ENCODE results near the gene SOWAHA.
A peak's percentile ranks its signal among the peaks of the same experiment; 100 is the strongest.

SOWAHA gene

GRCh38 chr5:132812781-132813598, at the start of gene SOWAHA:
Gene SOWAHA, plus strand, starts transcription at chr5:132813302. Its CDS starts 320 bp downstream, at chr5:132813622.
- DNase-seq: no peak

- no peak for DNase-seq
These were observed 49.1 kb upstream of the SOWAHA start for GRCh38 chr5:132764051-132764450.

- DNase-seq: no peak
These were observed 48.3 kb upstream of the SOWAHA start for GRCh38 chr5:132764671-132765238.

- DNase-seq: no peak
These were observed 47.6 kb upstream of the SOWAHA start for GRCh38 chr5:132765311-132766019.

- no peak for DNase-seq
These were observed 46.9 kb upstream of the SOWAHA start for GRCh38 chr5:132766020-132766805.

GRCh38 chr5:132766806-132767055, 46.4 kb upstream of the SOWAHA start:
- DNase-seq: no peak

GRCh38 chr5:132767150-132767549, 46.0 kb upstream of the SOWAHA start:
- no peak for DNase-seq

- DNase-seq: no peak
These were observed 44.6 kb upstream of the SOWAHA start for GRCh38 chr5:132768485-132768868.

GRCh38 chr5:132770476-132771159, 42.5 kb upstream of the SOWAHA start:
- no peak for DNase-seq

GRCh38 chr5:132771503-132771998, 41.6 kb upstream of the SOWAHA start:
- no peak for DNase-seq

- no peak for DNase-seq
These were observed 40.6 kb upstream of the SOWAHA start for GRCh38 chr5:132772291-132773070.

- no peak for DNase-seq
These were observed 40.0 kb upstream of the SOWAHA start for GRCh38 chr5:132773114-132773513.

GRCh38 chr5:132773601-132774355, 39.3 kb upstream of the SOWAHA start:
- DNase-seq: no peak

- DNase-seq: no peak
These were observed 38.7 kb upstream of the SOWAHA start for GRCh38 chr5:132774406-132774805.

GRCh38 chr5:132774896-132775295, 38.2 kb upstream of the SOWAHA start:
- no peak for DNase-seq

- DNase-seq: no peak
These were observed 37.6 kb upstream of the SOWAHA start for GRCh38 chr5:132775476-132775961.

- DNase-seq: peak in 1 of 2 experiments; percentile 29
These were observed 36.8 kb upstream of the SOWAHA start for GRCh38 chr5:132776131-132776937.

- no peak for DNase-seq
These were observed 36.2 kb upstream of the SOWAHA start for GRCh38 chr5:132776938-132777208.

- peak in 1 of 2 experiments; percentile 23 for DNase-seq
These were observed 35.7 kb upstream of the SOWAHA start, which contains the start of gene SEPTIN8 for GRCh38 chr5:132777209-132778069. Gene SEPTIN8, minus strand, starts transcription at chr5:132777239. Its CDS starts 102 bp downstream, at chr5:132777137.

All from SHP77 (cell line).